Gastrocnemius medialis (tissue), 4 donors: Measurements from ENCODE around the gene UBE3B. TPM values are rescaled to one million over a fixed set of nuclear protein-coding genes. Genes with fewer than 3 reads are reported as not detected.

Experiments used
- ATAC-seq, 2 donors: fragments of 150-250 bp; one replicate each; pipeline ENCODE4 v1.9.1; 2016
- DNase-seq, 2 donors: peaks; one replicate each; pipeline ENCODE4 v3.0.0-alpha.2; 2019
- H3K27ac ChIP-seq, 4 donors: fragments of 200-600 bp; sonication (generic); 1 replicate in 1 of 4; 2 replicates in 3 of 4; pipeline ENCODE4 v1.5.1; 2016 to 2018; ENCODE audit warnings: mild to moderate bottlenecking in 2 of 4, moderate library complexity in 1 of 4
- H3K27me3 ChIP-seq, 3 donors: fragments of 200-600 bp; sonication (generic) in 2 of 3; 1 replicate in 1 of 3; 2 replicates in 2 of 3; pipeline versions ENCODE4 v1.5.1 to v1.6.0; 2016 to 2019; ENCODE audit warnings: mild to moderate bottlenecking in 1 of 3, moderate library complexity in 1 of 3
- H3K36me3 ChIP-seq, 2 donors: fragments of 200-600 bp; sonication (generic) in 1 of 2; one replicate each; pipeline ENCODE4 v1.5.1; 2017 to 2018
- H3K4me1 ChIP-seq, 2 donors: fragments of 200-600 bp; sonication (generic) in 1 of 2; one replicate each; pipeline ENCODE4 v1.5.1; 2016 to 2017; ENCODE audit warnings: mild to moderate bottlenecking in 2 of 2
- H3K4me3 ChIP-seq, 4 donors: fragments of 200-600 bp; sonication (generic) in 3 of 4; 1 replicate in 1 of 4; 2 replicates in 3 of 4; pipeline ENCODE4 v1.5.1; 2016 to 2019; ENCODE audit warnings: mild to moderate bottlenecking in 2 of 4
- H3K9me3 ChIP-seq, 3 donors: fragments of 200-600 bp; sonication (generic) in 2 of 3; 1 replicate in 1 of 3; 2 replicates in 2 of 3; pipeline ENCODE4 v1.5.1; 2016 to 2019
- POLR2A ChIP-seq, 2 donors: fragments of 450-650 bp; IDR thresholded peaks; one replicate each; pipeline ENCODE4 v1.6.1; 2017; ENCODE audit warnings: antibody characterized with exemption in 2 of 2, mild to moderate bottlenecking in 2 of 2, moderate library complexity in 2 of 2
- in situ Hi-C, 4 donors: fragments of 200-750 bp; cut with MboI; loops; one replicate each; pipeline versions ENCODE4 v1.15.0 to v1.8.0; 2017; ENCODE audit warnings: low sequenced_read_pairs in 4 of 4
- intact Hi-C: fragments of 100-400 bp; cut with DNase I; formaldehyde crosslinking; loops from one replicate; pipeline ENCODE4 v1.15.1; 2023; ENCODE audit warnings: low total_unique reads
- total RNA-seq, 4 donors: library from RNA; depleted of rRNA; stranded (reverse); fragments of >200 nt; gene quantifications; one replicate each; pipeline versions ENCODE4 v1.1.0 to v1.2.3, GENCODE V29; 2016
- TF ChIP-seq, protein P1 (sequence below), 5 experiments: fragments of 450-650 bp in 3 of 5; fragments of 200-600 bp in 2 of 5; sonication (generic) in 2 of 5; IDR thresholded peaks in 4 of 5; conservative IDR thresholded peaks in 1 of 5; 1 replicate in 4 of 5; 2 replicates in 1 of 5; pipeline ENCODE4 v1.5.1; 2016 to 2019; ENCODE audit warnings: antibody characterized with exemption in 5 of 5, mild to moderate bottlenecking in 3 of 5, moderate library complexity in 3 of 5

Gene UBE3B
- total RNA-seq, 4 donors from 2014 or later, result 44.8 to 58.2 (median 55.9) TPM

DNA sequence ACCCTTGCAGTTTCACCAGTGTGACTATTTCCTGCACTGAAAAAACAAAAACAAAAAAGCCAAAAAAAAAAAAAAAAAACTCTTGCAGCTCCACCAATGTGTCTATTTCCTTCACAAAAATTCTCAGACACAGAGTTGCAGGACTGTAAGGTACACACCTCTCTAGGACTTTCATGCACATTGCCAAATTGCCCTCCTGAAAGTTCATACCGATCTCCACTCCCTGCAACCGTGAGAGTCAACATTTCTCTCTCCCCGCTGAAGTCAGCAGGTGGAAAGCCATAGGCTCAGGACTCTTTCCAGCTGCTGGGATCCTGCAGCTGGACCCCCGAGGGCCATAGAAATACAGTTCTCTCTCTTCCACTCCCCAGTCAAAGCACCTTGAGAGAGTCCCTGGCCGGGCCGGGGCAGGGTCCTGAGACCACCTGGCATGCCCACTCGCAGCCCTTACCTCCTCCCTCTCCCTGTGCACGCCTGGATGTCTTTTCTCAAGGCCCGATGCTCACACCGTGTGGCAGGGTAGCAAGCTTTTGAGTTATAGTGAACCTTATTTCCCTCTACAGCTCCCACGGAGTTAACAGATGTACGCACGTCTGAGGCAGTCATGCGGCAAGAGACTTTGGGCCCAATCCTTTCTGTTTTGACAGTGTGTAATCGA, 72.3 kb downstream of the UBE3B start:
- DNase-seq (no peak), ATAC-seq (no peak)
- intact Hi-C loops (no loop called here), in situ Hi-C loops (no loop called here)
- H3K4me3 ChIP-seq, result no peak overlapping the region
- no peaks in the 10 kb centered on the region for H3K36me3 ChIP-seq
- no peak overlapping the region for H3K27ac ChIP-seq
- peaks cover 36 to 44% (median 42%) of the 10 kb centered on the region in 3 donors for H3K27me3 ChIP-seq
- no peaks in the 10 kb centered on the region for H3K4me1 ChIP-seq
- no peaks in the 10 kb centered on the region for H3K9me3 ChIP-seq
- no peak for TF ChIP-seq POLR2A (IDR thresholded peaks at IDR 0.05)
- TF ChIP-seq, protein P1, sequence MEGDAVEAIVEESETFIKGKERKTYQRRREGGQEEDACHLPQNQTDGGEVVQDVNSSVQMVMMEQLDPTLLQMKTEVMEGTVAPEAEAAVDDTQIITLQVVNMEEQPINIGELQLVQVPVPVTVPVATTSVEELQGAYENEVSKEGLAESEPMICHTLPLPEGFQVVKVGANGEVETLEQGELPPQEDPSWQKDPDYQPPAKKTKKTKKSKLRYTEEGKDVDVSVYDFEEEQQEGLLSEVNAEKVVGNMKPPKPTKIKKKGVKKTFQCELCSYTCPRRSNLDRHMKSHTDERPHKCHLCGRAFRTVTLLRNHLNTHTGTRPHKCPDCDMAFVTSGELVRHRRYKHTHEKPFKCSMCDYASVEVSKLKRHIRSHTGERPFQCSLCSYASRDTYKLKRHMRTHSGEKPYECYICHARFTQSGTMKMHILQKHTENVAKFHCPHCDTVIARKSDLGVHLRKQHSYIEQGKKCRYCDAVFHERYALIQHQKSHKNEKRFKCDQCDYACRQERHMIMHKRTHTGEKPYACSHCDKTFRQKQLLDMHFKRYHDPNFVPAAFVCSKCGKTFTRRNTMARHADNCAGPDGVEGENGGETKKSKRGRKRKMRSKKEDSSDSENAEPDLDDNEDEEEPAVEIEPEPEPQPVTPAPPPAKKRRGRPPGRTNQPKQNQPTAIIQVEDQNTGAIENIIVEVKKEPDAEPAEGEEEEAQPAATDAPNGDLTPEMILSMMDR (IDR thresholded peaks at IDR 0.05 in 4 of 5, conservative IDR thresholded peaks at IDR 0.05 in 1 of 5), result no peak

GRCh38 chr12:109550281-109550680, 72.8 kb downstream of the UBE3B start:
- ATAC-seq (no peak), DNase-seq (no peak)
- no peaks in the 10 kb centered on the region for H3K36me3 ChIP-seq
- H3K4me3 ChIP-seq, result no peak overlapping the region
- no peaks in the 10 kb centered on the region for H3K9me3 ChIP-seq
- TF ChIP-seq, protein P1 (IDR thresholded peaks at IDR 0.05 in 4 of 5, conservative IDR thresholded peaks at IDR 0.05 in 1 of 5), result no peak
- TF ChIP-seq POLR2A (IDR thresholded peaks at IDR 0.05), result no peak
- intact Hi-C loops, result no loop called here
- peaks cover 36 to 44% (median 42%) of the 10 kb centered on the region in 3 donors for H3K27me3 ChIP-seq
- H3K4me1 ChIP-seq, result no peaks in the 10 kb centered on the region
- no peak overlapping the region for H3K27ac ChIP-seq
- in situ Hi-C loops, result no loop called here

DNA sequence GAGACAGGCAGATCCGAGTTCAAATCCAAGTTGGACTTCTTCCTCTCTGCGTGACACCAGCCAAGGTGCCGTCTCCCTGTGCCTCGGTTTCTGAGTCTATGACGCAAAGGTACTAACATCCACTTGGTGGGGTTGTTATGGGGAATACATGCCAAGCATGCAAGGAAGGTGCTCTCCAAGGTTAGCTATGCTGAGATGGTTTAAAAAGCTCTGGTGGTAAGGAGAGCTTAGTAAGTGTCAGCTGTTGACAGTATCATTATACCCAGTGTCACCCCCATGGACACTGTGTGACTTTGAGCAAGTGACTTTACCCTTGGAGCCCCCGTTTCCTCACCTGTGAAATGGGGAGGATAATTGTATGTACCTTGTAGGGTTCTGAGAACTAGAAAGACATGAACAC, 73.7 kb downstream of the UBE3B start:
- Histone ChIP-seq H3K9me3 (no peaks in the 10 kb centered on the region), H3K36me3 (no peaks in the 10 kb centered on the region), H3K27me3 (peaks cover 36 to 44% (median 42%) of the 10 kb centered on the region in 3 donors), H3K4me3 (no peak overlapping the region), H3K27ac (no peak overlapping the region), H3K4me1 (no peaks in the 10 kb centered on the region)
- in situ Hi-C loops (no loop called here), intact Hi-C loops (no loop called here)
- ATAC-seq (no peak), DNase-seq (no peak)
- TF ChIP-seq, protein P1 (IDR thresholded peaks at IDR 0.05 in 4 of 5, conservative IDR thresholded peaks at IDR 0.05 in 1 of 5), result no peak
- TF ChIP-seq POLR2A (IDR thresholded peaks at IDR 0.05), result no peak

- Histone ChIP-seq H3K27me3 (peaks cover 36 to 38% (median 38%) of the 10 kb centered on the region in 3 donors), H3K9me3 (no peaks in the 10 kb centered on the region), H3K27ac (no peak overlapping the region), H3K4me3 (no peak overlapping the region), H3K4me1 (no peaks in the 10 kb centered on the region), H3K36me3 (peaks cover 0 to 8% of the 10 kb centered on the region in 2 donors)
- TF ChIP-seq POLR2A (IDR thresholded peaks at IDR 0.05), result no peak
- TF ChIP-seq, protein P1 (IDR thresholded peaks at IDR 0.05 in 4 of 5, conservative IDR thresholded peaks at IDR 0.05 in 1 of 5), result no peak
- intact Hi-C loops (no loop called here), in situ Hi-C loops (no loop called here)
- no peak for ATAC-seq
- DNase-seq, result no peak
Observed at GRCh38 chr12:109552971-109553370, 75.5 kb downstream of the UBE3B start.

DNA sequence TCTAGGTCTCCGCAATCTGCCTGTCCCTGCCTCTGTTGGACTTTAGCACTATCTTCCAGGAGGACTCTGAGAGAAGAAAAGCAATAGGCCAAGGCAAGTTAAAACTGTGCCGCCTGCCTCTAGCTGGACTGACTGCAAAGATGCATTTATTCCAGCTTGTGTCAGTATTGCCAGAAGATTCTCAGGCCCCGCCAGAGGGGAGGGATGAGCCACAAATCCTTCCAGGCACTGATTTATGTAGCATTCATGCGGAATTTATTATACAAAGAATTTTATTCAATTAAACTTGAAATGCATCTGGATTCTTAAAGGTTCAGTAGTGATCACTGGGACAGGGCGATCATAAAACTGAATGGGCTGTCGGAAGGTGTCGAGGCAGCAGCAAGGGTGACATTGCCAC, 76.0 kb downstream of the UBE3B start:
- no peak overlapping the region for H3K4me3 ChIP-seq
- DNase-seq (no peak), ATAC-seq (no peak)
- no peak overlapping the region for H3K27ac ChIP-seq
- H3K36me3 ChIP-seq, result peaks cover 0 to 8% of the 10 kb centered on the region in 2 donors
- no peaks in the 10 kb centered on the region for H3K4me1 ChIP-seq
- in situ Hi-C loops, result no loop called here
- no peaks in the 10 kb centered on the region for H3K9me3 ChIP-seq
- intact Hi-C loops, result no loop called here
- peaks cover 32 to 33% (median 33%) of the 10 kb centered on the region in 3 donors for H3K27me3 ChIP-seq
- TF ChIP-seq, protein P1 (IDR thresholded peaks at IDR 0.05 in 4 of 5, conservative IDR thresholded peaks at IDR 0.05 in 1 of 5), result no peak
